ENCODE measurements around the gene BCAS1. TPM values are rescaled to one million over a fixed set of nuclear protein-coding genes. Genes with fewer than 3 reads are reported as not detected.

BCAS1 gene
- polyA plus RNA-seq, 1 of the 3 experiments (the other 2 are of a cell fraction), result not detected

GRCh38 chr20:54099894-54100293 is 29.5 kb upstream of the BCAS1 start:
- no peak for DNase-seq
- no peak overlapping the region for H3K27ac ChIP-seq (ENCODE audit: low read depth in 2 of 2, low read length in 1 of 2)
- H3K9me3 ChIP-seq, result no peaks in the 10 kb centered on the region
- H2AFZ ChIP-seq (ENCODE audit: low read depth), result no peak overlapping the region
- no peaks in the 10 kb centered on the region; the same call in 1 of the 2 replicates for H3K27me3 ChIP-seq (ENCODE audit: insufficient read depth)
- H3K4me3 ChIP-seq (ENCODE audit: low read depth in 2 of 2, low read length in 1 of 2), result no peak overlapping the region
- no peaks in the 10 kb centered on the region for H3K9me2 ChIP-seq
- no peak overlapping the region for H3K4me2 ChIP-seq
- no peaks in the 10 kb centered on the region for H4K20me1 ChIP-seq (ENCODE audit: insufficient read depth)
- H3F3A ChIP-seq (replicated peaks; ENCODE audit: insufficient read depth), result no peaks in the 10 kb centered on the region
- no peaks in the 10 kb centered on the region for H3K79me2 ChIP-seq (ENCODE audit: insufficient read depth)
- ChIA-PET CTCF (interaction anchor here (1.2 to 23.8 kb wide), 4 partner anchors 25 to 298 kb away, joined by 3 to 499 read pairs (median 3); partner anchors contain the start of gene PFDN4), POLR2A (no interaction called here)
- TF ChIP-seq ZBTB33 (IDR thresholded peaks at IDR 0.05; ENCODE audit: borderline replicate concordance, low read depth) (no peak), TEAD4 (IDR thresholded peaks at IDR 0.05; ENCODE audit: borderline replicate concordance, insufficient read depth) (no peak), SIN3A (IDR thresholded peaks at IDR 0.05; ENCODE audit: borderline replicate concordance, low read depth, low read length) (no peak), PBX3 (IDR thresholded peaks at IDR 0.05) (no peak), USF1 (IDR thresholded peaks at IDR 0.05; ENCODE audit: borderline replicate concordance, low read depth) (no peak), MXI1 (IDR thresholded peaks at IDR 0.05; ENCODE audit: low read depth, low read length) (no peak), RFX5 (IDR thresholded peaks at IDR 0.05; ENCODE audit: low read length) (no peak)
- TF ChIP-seq, protein P1, sequence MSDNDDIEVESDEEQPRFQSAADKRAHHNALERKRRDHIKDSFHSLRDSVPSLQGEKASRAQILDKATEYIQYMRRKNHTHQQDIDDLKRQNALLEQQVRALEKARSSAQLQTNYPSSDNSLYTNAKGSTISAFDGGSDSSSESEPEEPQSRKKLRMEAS (IDR thresholded peaks at IDR 0.05; ENCODE audit: low read depth), result no peak
- H3K4me1 ChIP-seq (ENCODE audit: control insufficient read depth in 1 of 2, insufficient read depth in 2 of 2, low read depth in 1 of 2, low read length in 1 of 2), result peaks cover 0 to 2% of the 10 kb centered on the region in 2 experiments; a peak in 1 of 4 replicates
- H3K36me3 ChIP-seq (replicated peaks in 1 of 2; ENCODE audit: control insufficient read depth in 1 of 2, insufficient read depth in 2 of 2, low read length in 1 of 2), result no peaks in the 10 kb centered on the region
- 99% methylated on average over 3 of the region's 3 CpGs for WGBS (ENCODE audit: low lambda C conversion rate)
- no peak overlapping the region for H3K9ac ChIP-seq

GRCh38 chr20:54098047-54098446 is 27.7 kb upstream of the BCAS1 start:
- Histone ChIP-seq H4K20me1 (ENCODE audit: insufficient read depth) (no peaks in the 10 kb centered on the region), H3K9me3 (no peaks in the 10 kb centered on the region), H3K79me2 (ENCODE audit: insufficient read depth) (no peaks in the 10 kb centered on the region), H3K27ac (ENCODE audit: low read depth in 2 of 2, low read length in 1 of 2) (no peak overlapping the region), H3F3A (replicated peaks; ENCODE audit: insufficient read depth) (no peaks in the 10 kb centered on the region), H3K4me2 (no peak overlapping the region), H3K4me1 (ENCODE audit: control insufficient read depth in 1 of 2, insufficient read depth in 2 of 2, low read depth in 1 of 2, low read length in 1 of 2) (peaks cover 0 to 3% of the 10 kb centered on the region in 2 experiments; a peak in 1 of 4 replicates), H3K27me3 (ENCODE audit: insufficient read depth) (no peaks in the 10 kb centered on the region; the same call in 1 of the 2 replicates), H3K9me2 (no peaks in the 10 kb centered on the region), H3K36me3 (replicated peaks in 1 of 2; ENCODE audit: control insufficient read depth in 1 of 2, insufficient read depth in 2 of 2, low read length in 1 of 2) (no peaks in the 10 kb centered on the region), H3K4me3 (ENCODE audit: low read depth in 2 of 2, low read length in 1 of 2) (no peak overlapping the region), H2AFZ (ENCODE audit: low read depth) (no peak overlapping the region), H3K9ac (no peak overlapping the region)
- no peak for DNase-seq
- 81% methylated on average over 3 of the region's 3 CpGs for WGBS (ENCODE audit: low lambda C conversion rate)
- TF ChIP-seq USF1 (IDR thresholded peaks at IDR 0.05; ENCODE audit: borderline replicate concordance, low read depth) (no peak), TAF1 (IDR thresholded peaks at IDR 0.05; ENCODE audit: borderline replicate concordance, low read depth, low read length) (no peak), POLR2AphosphoS5 (IDR thresholded peaks at IDR 0.05; ENCODE audit: low read depth, low read length) (no peak), TEAD4 (IDR thresholded peaks at IDR 0.05; ENCODE audit: borderline replicate concordance, insufficient read depth) (no peak)
- ChIA-PET POLR2A (no interaction called here), CTCF (interaction anchor here (2.0 to 23.8 kb wide), 5 partner anchors 7 to 550 kb away, joined by 8 to 499 read pairs (median 22); partner anchors contain the start of gene PFDN4)

All from SK-N-SH (cell line).